HG03045 (cell line): ENCODE measurements around the gene CACNG6.
"Not testable (repeated sequence)": the region's sequence is repeated elsewhere in the genome, so short reads cannot be mapped to it uniquely, and the experiment has no call there.

ENCODE experiments used
- ATAC-seq: cut with Tn5 transposase; IDR thresholded peaks from one replicate; pipeline ENCODE4 v1.9.1; 2021; ENCODE audit warnings: mild to moderate bottlenecking, moderate library complexity; ENCODE audit not compliant: unreplicated experiment

CACNG6 gene, protein sequence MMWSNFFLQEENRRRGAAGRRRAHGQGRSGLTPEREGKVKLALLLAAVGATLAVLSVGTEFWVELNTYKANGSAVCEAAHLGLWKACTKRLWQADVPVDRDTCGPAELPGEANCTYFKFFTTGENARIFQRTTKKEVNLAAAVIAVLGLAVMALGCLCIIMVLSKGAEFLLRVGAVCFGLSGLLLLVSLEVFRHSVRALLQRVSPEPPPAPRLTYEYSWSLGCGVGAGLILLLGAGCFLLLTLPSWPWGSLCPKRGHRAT

DNA sequence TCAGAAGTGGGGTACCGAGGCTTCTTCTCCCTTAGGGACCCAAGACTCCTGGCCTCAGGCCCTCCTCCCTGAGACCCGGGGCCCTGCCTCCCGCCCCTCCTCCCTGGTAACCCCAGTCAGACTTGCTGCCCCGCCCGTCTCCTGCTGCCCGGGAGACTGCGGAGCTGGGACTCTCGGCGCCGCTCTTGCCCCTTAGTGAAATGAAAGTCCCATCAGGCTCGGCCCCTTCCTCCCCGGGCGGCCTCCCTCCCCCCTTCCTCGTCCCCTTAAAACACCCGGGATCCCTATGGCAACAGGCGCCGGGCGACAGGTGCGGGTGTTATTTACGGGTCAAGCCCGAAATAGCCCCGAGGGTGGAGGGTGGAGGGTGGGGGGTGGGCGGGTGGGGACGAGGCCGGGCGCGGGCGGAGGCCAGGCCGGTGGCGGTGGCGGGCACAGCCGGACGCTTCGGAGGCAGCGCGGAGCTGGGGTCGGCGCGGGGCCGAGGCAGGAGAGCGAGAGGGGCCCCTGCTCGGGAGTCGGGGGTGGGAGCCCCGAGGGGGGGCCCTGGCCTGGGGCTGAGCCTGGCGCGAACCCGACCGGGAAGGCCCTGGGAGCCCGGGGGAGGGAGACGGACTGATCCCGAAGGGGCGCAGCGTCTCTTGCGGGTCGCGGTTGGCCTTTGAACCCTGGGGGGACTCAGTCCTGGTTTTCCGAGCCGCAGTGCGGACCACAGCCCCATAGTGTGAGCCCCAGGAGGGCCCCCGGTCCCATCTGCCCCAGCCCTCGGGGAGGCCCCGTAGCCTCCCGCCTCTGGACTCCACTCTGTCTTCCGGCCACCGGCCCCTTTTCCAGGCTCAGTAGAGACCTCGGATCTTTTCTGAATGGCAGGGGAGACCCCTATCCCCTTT is at the start of gene CACNG6:
Gene CACNG6, plus strand, starts transcription at position 414 of the 890 bp plus-strand sequence. CDS start 1,241 bp downstream, outside the sequence.
- ATAC-seq, result no peak

- ATAC-seq, result no peak
Observed at GRCh38 chr19:53942001-53942786, 49.2 kb upstream of the CACNG6 start.

GRCh38 chr19:53944416-53944815 is 47.0 kb upstream of the CACNG6 start:
- ATAC-seq, result no peak

DNA sequence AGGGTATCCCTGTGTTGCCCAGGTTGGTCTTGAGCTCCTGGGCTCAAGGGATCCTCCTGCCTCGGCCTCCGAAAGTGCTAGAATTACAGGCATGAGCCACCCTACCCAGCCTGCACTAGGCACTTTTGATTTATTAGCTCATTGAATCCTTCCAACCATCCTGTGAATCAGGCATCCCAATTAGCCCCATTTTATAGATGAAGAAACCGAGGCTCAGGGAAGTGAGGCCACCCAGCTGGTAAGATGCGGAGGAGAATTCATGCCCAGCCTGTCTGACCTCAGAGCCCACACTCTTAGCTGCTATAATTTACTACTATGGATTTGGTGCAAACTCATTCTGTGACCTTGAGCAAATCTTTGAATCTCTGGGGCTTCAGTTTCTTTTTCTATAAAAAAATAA is 46.5 kb upstream of the CACNG6 start:
- no peak for ATAC-seq

DNA sequence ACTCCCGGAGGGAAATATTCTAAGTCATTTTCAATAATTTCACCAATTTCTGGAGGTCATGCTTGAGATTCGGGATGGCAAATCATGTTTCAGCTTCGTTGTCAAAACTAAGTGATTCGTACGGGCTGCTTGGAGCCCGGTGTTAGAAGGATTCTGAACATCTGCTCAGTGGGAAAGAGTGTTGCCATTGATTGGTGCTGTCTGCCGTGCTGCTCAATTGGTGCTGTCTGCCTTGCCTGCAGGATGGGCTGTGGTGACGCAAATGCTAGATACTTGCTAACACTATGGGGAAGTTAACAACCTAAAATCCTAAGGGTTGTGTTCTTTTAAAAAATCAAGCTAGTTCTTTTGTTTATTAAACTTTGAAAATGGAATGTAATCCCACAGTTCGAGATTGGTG is 46.0 kb upstream of the CACNG6 start:
- ATAC-seq, result no peak

GRCh38 chr19:53945998-53946397 is 45.4 kb upstream of the CACNG6 start:
- ATAC-seq, result no peak

- ATAC-seq, result no peak
Observed at GRCh38 chr19:53947624-53948023, 43.8 kb upstream of the CACNG6 start.

DNA sequence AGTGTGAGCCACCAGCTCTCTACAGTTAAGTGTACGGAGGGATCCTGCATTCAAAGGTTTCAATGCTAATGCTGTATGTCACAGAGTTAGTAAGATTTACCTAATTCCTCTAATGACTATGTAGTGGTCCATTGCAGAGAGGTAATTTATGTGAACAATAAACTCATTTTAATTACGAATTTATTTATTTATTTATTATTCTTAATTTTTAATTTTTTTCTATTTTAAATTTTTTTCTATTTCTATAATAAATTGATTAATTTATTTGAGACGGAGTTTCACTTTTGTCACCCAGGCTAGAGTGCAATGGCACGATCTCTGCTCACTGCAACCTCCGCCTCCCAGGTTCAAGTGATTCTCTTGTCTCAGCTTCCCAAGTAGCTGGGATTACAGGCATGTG is 42.8 kb upstream of the CACNG6 start:
- ATAC-seq, result not testable (repeated sequence)

- ATAC-seq, result no peak
Observed at GRCh38 chr19:53951436-53951835, 40.0 kb upstream of the CACNG6 start.

DNA sequence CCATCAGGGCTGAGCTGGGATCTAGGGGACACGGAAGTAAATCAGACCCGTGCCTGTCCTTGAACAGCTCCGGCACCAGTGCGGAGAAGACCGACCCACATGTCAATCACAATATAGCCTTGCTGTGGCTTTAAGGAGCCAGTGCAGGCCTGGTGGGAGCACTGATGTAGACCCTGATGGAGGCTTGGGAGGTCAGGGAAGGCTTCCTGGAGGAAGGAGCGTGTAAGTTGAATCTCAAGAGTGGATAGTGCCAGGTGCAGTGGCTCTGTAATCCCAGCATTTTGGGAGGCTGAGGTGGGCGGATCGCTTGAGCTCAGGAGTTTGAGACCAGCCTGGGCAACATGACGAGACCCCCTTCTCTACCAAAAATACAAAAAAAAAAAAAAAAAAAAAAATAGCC is 39.5 kb upstream of the CACNG6 start:
- no peak for ATAC-seq

DNA sequence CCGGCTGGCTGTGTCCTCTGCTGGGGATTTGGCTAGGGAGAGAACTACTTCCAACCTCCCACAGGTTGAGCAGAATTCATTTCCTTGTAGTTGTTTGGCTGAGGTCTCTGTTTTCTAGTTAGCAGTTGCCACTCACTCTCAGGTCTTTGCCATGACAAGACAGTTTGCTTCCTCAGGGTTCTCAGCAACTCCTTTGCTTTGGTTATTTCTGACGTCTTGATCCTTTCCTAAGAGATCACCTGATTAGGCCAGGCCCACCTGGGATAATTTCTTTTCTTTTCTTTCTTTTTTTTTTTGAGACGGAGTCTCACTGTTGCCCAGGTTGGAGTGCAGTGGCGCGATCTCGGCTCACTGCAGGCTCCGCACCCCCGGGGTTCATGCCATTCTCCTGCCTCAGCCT is 38.1 kb upstream of the CACNG6 start:
- no peak for ATAC-seq

- ATAC-seq, result no peak
Observed at GRCh38 chr19:53957448-53958167, 33.8 kb upstream of the CACNG6 start.

DNA sequence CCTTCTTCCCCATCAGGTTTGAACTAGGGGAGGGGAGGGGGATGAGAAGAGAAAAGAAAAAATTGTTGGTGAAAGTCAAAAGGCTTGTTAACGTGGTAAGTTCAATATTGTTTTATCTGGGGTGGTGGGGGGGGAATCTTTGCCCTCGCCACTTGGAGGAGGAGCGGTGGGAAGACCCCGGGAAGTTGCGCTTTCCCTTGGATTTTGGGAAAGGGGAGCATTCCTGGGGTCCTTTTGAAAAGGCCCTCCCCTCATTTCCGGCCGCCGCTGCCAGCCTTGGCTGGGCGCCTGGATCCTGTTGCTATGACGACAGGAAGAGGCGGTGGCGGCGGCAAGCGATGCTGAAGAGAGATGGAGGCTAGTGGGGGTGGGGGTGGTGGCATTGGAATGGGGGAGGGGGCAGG is 33.3 kb upstream of the CACNG6 start:
- ATAC-seq, result no peak

DNA sequence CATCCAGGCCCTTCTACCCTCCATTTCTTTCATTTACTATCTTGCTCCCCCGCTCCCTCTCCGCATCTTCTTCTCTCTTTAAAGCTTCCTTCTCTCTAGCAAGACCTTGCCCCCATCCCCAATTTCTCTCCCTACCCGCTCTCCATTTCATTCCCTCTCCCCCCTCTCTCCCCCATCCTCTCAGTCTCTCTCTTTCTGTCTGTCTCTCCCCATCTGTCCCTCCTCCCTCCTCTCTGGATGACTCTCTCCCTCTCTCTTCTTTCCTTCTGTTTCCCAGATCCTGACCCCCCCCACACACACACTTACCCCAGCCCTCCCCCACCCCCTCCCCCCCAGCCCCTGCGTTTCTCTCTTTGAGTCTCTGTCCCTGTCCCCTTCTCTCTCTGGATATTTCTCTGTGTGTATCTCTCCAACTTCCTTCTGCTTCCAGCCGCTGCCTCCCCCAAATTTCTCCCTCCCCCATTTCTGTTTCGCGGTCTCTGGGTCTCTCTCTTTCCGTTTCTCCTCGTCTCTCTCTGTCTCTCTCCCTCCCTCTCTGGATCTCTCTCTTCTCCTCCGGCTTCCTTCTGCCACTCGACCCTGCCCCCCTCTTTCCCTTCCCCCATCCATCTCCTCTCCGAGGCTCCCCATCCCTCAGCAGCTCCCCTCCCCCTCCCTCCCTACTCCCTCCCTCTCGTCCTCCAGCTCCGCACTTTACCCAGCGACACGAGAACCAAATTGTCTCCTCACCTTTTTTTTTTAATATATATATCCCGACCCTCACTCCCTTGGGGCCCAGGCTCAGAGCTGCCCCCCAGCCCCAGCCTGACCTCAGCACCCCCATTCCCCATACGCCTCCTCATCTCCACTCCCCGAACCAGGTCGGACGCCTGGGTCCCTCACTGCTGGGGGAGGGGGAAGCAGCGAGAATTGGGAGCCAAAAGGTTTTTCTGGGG is 32.3 kb upstream of the CACNG6 start:
- no peak for ATAC-seq

GRCh38 chr19:53960187-53960586 is 31.2 kb upstream of the CACNG6 start:
- no peak for ATAC-seq

- ATAC-seq, result no peak
Observed at GRCh38 chr19:53960886-53961285, 30.6 kb upstream of the CACNG6 start.

GRCh38 chr19:53961523-53962356 is 29.7 kb upstream of the CACNG6 start:
- no peak for ATAC-seq

- ATAC-seq, result no peak
Observed at GRCh38 chr19:53962887-53963431, 28.5 kb upstream of the CACNG6 start, which contains the start of gene CACNG8. TSS of gene CACNG8 (plus strand) at chr19:53962937.
